Superior temporal gyrus (tissue), 1 donor: ENCODE data around the gene TLDC2.

Experiments
- DNase-seq: peaks from one replicate; pipeline ENCODE4 v3.0.0-alpha.2; 2016; ENCODE audit errors: extremely low spot score

Gene TLDC2

DNA sequence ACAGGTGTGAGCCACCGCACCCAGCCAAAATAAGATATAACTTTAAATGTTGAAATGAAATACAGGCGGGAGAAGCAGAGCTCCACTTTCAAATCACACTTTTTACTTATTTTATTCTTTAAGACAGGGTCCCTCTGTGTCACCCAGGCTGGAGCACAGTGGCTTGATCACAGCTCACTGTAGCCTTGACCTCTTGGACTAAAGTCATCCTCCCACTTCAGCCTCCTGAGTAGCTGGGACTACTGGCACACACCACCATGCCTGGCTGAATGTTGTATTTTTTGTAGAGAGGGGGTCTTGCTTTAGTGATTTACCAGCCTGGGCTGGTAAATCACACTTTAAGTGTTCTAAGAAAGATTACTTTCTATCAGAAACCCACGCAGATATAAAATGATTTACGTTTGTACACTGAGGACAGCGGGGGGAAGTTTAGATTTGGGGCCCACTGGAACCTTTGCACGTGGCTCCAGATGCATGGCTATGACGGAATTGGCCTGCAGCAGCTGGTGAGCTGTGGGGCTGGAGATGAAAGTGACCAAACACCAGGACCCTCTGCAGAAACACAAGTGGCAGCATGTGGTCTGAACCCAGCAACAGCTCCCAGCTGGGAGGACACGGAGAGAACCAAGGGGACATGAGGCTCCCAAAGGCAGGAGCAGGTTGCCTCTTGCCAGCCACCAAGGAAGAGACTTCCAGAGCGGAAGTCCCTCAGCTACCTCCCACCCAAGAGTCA lies 26.4 kb upstream of the TLDC2 start:
- DNase-seq: no peak

DNA sequence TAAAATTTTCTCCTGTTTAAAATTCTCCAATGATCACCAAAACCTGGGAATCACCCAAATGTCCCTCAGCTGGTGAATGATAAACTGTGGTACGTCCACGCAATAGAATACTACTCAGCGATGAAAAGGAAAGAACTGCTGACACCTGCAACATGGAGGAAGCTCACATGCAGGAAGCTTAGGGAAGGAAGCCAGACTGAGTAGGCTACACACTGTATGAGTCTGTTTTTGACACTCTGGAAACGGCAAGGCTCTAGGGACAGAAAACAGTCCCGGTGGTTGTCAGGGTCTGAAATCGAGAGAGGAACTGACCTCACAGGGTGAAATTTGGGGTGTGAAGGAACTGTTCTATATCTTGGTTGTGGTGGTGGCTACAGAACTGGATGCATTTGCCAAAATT lies 25.2 kb upstream of the TLDC2 start:
- DNase-seq: no peak

DNA sequence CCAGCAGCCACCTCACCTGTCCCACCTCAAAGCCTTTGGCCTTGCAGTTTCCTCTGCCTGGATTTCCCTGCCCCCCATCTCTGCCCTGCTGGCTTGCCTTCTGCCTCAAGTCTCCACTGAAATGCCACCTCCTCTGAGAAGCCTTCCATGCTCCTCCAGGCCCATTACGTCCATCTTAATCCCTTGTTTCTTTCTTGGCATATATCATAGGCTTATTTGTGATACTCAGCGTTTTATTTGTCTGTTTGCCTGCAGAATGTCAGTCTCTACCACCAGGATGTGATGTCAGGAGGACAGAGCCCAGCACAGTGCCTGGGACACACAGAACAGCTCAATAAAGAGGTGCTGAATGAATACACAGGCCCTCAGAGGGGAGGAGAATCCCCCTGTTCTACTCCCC lies 24.4 kb upstream of the TLDC2 start:
- DNase-seq: no peak

DNA sequence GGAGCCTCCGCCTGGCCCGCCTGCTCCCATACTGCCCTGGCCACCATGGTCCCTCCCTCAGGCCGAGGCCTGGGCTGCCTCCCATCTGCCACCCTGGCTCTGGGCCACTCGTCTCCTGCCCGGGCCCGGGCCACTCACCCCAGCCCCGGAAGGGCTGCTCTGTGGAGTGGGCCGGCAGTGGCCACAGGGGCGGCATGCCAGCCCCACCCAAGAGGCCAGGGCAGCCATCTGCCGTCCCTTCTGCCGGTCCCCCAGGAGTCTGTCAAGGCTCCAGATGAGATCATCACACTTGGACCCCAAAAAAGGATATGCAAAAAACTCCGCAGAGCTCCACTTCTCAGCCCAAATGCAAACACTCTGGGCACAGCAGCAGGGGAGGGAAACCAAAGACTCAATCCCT lies 23.8 kb upstream of the TLDC2 start:
- DNase-seq: no peak

DNA sequence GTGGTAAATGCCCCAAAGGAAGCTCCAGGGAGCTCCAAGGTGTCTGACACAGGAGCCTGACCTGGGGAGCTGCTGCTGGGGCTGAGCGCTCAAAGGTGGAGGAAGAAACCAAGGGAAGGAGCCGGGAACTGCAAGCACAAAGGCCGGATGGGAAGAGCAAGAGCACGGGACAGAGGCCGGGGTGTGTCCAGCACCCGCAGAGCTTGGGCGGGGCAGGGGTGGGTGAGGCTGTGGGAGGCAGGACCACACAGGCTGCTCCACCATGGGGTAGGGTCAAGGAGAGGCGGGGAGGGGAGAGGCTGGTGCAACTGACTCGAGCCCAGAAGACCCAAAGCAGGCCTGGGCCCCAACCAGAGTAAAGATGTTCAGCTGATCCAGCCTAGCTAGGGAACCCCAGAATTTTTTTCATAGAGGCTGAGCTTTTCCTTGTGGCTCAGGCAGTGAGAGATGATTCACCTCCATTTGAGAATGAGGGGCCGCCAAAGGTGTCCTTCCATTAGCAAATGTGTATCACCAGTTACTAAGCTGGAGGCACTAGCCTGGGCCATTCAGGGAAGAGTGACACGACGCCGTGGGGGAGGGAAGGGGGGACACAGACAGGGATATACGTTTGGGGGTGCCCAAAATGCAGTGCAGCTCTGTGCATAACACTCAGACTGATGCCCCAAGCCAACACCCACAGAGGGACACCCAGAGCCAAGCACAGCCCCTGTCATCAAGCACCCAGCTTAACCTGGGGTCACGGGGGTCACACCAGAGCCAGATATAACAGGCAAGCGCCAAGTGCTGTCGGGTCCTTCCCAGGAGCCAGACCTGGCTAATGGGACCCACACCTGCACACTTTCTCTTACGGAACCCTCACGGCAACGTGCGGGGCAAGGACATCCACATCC lies 21.3 kb upstream of the TLDC2 start:
- DNase-seq: no peak

DNA sequence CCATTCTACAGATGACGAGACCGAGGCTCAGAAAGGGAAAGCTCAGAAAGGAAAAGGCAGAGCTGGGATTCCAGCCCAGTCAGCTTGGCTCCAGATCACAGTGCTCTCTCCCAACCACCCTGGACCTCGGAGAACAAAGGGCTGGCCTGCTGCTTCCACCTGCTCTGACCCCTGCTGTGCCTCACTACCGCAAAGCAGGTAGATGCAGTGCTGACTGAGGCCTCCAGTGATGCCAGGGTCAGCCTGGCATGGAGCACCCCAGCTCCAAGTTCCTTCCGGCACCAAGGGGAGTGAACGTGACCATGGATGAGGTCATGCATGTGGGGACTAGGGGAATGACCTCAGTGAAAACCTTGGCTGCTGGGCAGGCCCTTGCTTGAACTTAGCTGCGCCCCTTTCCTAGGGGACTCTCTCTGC lies 20.7 kb upstream of the TLDC2 start:
- DNase-seq: no peak

DNA sequence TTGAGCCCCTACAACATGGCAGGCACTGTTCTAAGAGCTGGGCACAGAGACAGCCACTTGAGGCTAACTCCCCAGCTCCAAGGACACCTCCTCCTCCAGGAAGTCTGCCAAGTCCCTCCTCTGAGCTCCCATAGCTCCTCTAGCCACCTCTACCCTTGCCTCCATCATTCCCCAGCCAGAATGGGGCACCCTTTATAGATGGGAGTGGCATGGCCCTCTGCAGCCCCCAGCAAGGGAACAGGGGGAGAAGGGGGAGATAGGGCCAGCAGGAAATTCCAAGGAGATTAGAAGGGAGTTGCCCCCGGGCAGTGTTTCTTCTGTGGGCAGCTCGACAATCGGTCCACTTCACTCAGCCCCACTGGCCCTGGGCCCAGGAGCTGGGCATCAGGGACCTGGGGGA lies 19.7 kb upstream of the TLDC2 start:
- no peak for DNase-seq

DNA sequence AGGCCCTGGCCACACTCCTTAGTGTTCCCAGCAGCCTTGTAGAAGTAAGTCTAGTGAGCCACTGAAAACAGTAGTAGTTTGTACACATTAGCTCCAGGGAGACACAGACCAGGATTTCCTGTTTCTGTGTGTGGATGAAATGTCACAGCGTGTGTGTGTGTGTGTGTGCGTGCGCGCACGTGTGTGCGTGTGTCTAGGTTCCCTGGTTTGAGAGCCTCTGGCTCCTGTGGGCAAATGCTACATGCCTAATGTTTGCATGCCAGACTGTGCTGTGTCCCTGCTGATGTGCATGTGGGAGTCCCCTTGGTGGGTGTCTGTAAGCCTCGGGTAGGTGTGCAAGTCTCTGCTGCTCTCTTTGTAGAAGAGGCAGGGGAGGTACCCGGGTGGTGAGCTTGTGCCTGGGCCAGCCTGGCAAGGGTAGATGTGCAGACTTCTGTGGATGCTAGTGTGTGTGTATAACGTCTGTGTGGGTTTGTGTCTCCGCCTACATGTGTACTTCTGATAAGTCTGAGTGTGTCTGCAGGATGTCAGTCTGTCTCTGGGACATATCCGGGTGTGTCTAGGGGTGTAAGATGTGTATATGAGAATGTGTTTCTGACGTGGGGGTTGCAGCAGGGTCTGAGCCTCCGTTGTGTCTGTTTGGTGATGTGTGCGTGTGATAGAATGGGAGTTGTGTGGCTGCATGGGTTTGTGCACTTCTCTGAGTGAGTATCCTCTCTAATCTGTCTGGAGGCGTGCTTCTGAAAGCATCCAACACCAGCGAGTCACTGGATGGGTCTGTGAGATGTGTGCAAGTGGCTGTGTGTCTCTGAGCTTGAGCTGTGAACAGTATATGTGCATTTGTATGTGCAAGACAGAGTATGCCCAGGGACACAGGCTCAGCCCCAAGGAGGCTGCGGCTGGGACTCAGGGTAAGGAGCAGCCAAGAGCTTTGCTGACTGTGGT lies 19.0 kb upstream of the TLDC2 start:
- DNase-seq: peak; percentile 45

DNA sequence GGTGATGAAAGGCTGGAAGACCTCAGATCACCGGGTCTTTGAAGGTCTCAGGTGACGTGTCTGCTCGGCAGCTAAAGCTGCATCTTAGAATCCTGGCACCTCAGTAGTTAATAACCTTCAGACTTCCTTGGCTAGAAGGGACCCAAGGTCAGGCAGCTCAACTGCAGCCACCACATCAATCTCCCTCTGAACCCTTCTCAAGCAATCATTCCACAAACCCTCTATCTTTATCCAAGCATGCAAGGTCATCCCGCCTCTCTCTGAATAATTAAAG lies 16.7 kb upstream of the TLDC2 start:
- DNase-seq: no peak

DNA sequence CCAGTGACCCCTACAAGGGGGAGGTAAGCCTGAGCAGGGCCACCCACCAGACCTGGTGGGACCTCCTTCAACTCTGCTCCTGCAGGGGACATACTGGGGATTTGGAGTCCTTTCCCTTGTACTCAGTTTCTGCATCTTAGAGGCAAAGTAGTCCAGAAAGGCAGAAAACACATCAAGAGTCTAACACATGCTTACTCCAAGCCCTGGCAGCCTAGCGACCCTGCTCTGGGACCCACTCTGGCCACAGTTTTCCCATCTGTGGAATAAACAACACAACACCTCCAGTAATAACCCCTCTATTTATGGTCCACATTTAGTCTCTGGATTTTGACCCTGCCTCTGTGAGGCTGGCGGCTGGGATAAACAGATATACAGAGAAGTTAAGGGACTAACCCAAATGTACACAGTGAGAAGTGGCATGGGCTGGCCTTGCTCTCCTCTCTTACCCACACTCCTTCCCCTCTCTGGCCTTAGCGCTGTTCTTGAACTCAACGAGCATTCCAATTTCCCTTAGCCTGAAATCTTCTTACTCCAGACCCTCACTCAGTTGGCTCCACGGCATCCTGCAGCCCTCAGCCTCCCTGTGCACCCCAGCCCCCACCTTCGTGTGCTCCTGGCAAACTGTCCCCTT lies 16.1 kb upstream of the TLDC2 start:
- no peak for DNase-seq

DNA sequence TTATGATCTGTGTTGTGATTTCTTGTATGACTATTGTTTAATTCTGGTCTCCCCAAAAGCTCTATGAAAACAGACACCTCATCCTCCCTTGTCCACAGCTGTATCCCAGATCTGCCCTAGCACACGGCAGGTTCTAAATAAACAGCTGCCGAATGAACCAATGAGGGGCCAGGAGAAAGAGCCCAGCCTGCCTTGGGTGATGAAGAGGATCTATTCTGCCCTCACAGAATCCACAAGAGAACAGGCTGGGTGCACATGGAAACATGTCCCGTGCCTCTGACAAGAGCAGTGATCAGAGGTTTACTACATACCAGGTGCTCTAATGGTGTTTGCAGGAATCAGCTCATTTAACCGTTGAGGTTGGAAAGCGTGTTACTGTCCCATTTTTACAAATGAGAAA lies 15.6 kb upstream of the TLDC2 start:
- DNase-seq: no peak

DNA sequence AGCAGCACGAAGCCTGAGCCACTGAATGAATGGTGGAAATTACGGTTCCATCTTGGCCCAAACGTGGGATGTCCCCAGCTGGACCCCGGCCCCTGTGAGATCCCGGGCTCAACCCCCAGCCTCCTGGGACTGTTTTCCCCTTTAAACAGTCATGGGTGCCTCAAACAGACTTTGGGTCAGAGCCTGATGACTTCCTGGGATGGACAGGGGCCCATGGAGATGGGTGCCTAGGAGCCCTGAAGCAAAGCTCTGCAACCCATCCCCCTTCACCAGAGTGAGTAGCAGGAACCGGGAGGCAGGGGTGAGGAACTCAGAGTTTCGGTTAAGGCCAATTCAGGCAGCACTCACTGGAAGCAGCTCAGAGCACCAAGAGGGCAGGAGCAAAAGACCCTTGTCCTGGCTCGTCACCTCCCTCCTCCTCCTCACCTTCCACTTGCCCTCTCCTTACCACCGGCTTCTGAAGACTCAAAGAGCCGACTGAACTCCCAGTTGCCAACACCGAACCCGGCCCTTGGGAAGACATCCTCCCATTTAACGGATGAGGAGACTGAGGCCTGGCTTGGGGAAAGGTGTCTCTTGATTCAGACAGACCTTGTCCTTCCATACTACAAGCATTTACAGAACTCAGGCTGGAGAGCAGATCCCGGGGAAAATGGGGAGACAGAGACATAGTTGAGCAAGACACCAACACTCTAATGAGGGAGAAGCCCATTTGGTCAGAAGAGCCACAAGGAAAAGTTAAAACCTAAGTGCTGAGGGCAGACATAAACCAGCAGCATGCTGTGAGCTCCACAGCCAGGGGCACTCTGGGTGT lies 14.9 kb upstream of the TLDC2 start:
- DNase-seq: no peak

DNA sequence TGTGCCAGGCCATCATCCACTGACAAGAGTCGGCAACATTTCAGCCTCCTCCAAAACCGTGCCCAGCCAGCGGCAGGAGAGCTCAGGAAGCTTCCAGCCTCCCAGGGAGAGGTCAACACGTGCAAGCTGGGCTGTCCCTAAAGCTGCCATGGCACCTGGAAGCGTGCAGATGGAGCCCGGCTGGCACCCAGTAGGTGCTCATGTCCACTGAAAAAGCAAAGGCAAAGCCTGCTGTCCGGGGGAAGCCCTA lies 14.4 kb upstream of the TLDC2 start:
- peak; percentile 38 for DNase-seq

DNA sequence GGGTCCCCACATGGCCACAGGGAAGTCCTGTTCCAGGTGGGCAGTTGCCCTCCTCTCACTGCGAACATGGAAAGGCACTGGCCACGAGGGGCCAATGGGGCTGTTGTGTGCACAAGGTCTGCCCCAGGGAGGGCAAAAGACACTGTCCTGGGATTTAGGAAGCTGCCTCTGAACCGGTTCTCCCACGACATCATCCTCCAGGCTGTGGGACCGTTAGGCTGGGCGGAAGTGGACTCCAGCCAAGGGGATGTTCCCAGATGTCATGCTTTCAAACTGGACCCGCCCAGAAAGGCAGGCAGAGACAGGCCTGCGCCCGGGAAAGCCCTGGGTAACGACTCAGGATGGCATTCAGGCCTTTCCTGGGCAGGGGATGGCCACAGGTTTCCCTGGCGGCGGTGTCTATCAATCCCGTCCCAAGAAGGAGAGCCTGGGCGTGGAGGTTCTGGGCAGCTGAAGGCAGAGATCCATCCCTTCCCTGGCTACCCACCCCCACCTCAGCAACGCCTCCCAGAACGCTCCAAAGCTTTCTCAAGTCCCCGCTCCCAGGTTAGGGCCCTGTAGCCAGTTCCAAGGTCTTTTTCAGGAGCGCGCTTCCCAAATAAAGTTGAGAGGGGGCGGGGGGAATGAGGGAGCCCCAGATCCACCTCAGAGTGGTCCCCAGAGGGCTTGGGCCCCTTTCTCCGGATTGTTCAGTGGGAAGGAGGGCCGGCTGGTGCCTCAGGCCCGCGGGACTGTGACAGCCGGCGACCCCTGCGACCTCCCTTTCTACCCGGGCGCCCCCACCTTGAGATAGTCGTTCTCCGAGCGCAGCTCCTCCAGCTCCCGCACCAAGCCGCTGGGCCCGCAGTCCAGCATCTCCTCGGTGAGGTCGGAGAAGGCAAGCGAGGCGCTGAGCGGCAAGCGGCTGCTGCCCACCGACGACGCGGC lies 13.8 kb upstream of the TLDC2 start:
- DNase-seq: peak; percentile 93

DNA sequence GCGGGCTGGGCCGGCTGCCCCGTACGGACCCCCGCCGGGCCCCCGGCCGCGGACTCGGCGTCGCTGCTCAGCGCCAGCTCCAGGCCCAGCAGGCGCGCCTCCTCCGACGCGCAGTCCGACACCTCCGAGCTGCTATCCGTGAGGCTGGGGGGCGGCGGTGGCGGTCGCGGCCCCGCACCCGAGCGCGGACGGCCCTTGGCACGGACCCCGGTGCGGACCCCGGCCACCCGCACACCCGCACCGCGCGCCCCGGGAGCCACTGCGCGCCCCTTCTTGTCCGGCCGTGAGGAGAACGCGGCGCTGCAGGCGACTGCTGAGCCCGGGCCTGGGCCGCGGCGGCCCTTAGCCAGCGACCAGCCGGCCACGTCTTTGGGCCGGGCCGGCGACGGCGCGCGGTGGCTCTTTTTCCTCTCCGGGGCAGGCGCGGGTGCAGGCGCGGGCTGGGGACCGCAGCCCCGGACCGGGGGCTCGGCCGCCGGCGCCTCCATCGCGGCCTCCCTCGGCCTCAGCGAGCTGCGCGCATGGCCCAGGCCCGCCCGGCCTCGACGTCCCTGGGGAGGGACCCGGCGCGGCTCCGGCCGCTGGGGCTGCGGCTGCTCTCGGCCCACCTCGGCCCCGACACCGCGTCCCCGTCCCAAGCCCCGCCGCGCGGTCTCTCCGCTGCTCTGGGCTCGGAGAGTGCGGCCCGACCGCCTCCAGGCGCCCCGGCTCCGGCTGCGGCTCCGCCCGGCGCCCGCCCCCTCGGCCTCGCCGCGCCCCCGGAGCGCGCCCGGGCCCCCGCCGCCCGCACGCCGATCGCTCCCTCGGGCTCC lies 12.9 kb upstream of the TLDC2 start:
- DNase-seq: no peak

DNA sequence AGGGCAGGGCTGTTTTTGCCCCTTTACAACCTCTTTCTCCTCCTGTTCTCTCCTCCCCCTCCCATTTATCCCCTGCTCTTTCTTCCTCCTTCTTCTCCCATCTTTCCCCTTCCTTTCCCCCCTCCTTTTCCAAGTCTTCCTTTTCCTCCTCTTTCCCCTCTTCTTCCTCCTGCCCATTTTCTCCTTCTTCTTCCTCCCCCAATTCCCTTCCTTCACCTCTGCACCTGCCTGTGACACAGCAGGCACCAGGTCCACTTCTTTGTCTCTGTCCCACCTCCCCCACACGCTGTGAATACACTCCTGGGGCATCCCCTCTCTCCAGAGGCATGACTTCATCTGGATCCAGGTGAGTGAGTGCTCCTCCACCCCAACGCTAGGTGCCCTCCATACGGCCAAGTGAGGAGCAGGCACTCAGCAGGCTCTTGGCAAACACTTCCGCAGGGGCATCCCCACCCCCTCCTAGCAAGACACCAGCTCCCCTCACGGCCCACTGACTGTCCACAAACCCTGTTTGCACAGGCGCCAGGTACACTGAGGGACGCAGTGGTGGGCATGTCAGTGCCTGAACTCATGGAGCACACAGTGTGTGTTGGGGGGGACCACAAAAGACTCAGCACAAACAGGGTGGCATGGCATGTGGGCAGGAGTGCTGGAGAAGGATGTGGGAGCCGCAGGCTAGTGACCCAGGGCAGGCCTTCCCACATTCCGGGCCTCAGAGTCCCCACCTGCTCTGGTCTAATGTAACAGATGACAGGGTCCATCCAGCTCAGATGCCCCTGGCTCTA lies 10.7 kb upstream of the TLDC2 start:
- DNase-seq: no peak

DNA sequence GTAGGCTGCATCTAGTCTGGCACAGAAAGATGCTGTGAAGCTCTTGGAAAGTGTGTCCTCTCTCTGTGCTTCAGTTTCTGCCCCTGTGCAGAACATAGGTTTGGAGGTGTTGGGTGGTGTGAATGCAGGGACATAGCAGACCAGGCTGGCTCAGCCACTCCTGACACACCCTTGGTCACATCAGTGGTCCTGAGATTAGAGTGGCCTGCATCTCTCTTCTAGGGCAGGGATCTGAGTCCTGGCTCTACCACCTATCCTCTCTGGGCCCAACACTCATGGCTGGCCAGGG lies 10.1 kb upstream of the TLDC2 start:
- DNase-seq: no peak

DNA sequence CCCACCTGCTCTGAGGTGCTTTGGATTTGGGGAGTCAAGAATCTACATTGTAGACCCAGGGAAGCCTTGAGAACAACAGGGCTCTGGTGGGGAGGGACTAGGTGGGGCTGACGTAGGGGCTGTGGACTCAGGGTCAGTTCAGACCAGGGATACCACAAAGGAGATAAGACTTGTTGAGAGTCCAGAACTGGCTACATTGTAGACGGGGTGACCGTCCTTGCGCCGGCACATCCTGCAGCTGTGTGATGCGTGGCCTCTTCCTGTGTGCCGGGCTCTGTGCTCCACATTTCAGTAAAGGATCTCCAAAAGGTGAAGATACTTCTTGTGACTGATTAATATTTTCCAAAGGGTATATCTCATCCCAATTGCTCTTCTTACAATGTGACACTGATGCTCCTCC lies 9.8 kb upstream of the TLDC2 start:
- no peak for DNase-seq
